Panc1 (cell line): ENCODE data around the gene ZNF284. TPM values are rescaled to one million over a fixed set of nuclear protein-coding genes. Genes with fewer than 3 reads are reported as not detected.

ENCODE experiments used
- ATAC-seq: fragments of 200-7000 bp; cut with Tn5 transposase; 2 replicates; pipeline ENCODE4 v1.9.1; 2020; ENCODE audit warnings: mild to moderate bottlenecking, moderate library complexity
- BruUV-seq: library from RNA; stranded (reverse); fragments of 400-500 nt; replicated peaks from 2 replicates; lab custom pipeline; 2021; lab: Mats Ljungman, UMichigan
- CTCF ChIA-PET: fragments of 300-600 bp; sonication (Branson Sonifier 250); formaldehyde crosslinking; loops from one replicate; lab custom pipeline; 2022; ENCODE audit warnings: antibody characterized with exemption; lab: Charles Lee
- POLR2A ChIA-PET: fragments of 300-600 bp; sonication (Branson Sonifier 250); formaldehyde crosslinking; loops from one replicate; lab custom pipeline; 2022; ENCODE audit warnings: antibody characterized with exemption; lab: Charles Lee
- DNase-seq: peaks from one replicate; pipeline ENCODE4 v3.0.0-alpha.2; 2010; ENCODE audit warnings: low read depth, low spot score
- H3K27ac ChIP-seq: 2 replicates; pipeline ENCODE4 v1.5.1; 2011; ENCODE audit warnings: mild to moderate bottlenecking, low read length, inconsistent platforms
- H3K27me3 ChIP-seq: fragments of 200-500 bp; sonication (Bioruptor generic); 2 replicates; pipeline ENCODE4 v1.6.0; 2014; ENCODE audit warnings: low read length, inconsistent platforms; ENCODE audit not compliant: control insufficient read depth, insufficient read depth
- H3K36me3 ChIP-seq: fragments of 200-500 bp; sonication (Bioruptor generic); 2 replicates; pipeline ENCODE4 v1.5.1; 2014; ENCODE audit warnings: inconsistent platforms, mild to moderate bottlenecking, low read length, moderate library complexity; ENCODE audit not compliant: control insufficient read depth, insufficient read depth
- H3K4me1 ChIP-seq: 2 replicates; pipeline ENCODE4 v1.5.1; 2011; ENCODE audit warnings: inconsistent platforms, mild to moderate bottlenecking, low read length, moderate library complexity; ENCODE audit not compliant: control insufficient read depth, insufficient read depth
- H3K4me3 ChIP-seq, 2 experiments: 2 replicates each; pipeline ENCODE4 v1.5.1; 2011 to 2012; ENCODE audit warnings: low read depth in 2 of 2, low read length in 2 of 2, mild to moderate bottlenecking in 2 of 2, inconsistent platforms in 1 of 2, moderate library complexity in 1 of 2
- H3K9me3 ChIP-seq: fragments of 200-500 bp; sonication (Bioruptor generic); 2 replicates; pipeline ENCODE4 v1.5.1; 2014; ENCODE audit warnings: low read depth, mild to moderate bottlenecking, inconsistent platforms, low read length, moderate library complexity; ENCODE audit not compliant: control insufficient read depth, insufficient read depth
- POLR2AphosphoS5 ChIP-seq: IDR thresholded peaks from 2 replicates; pipeline ENCODE4 v1.6.1; 2012; ENCODE audit warnings: mild to moderate bottlenecking, low read depth, low read length, moderate library complexity
- REST ChIP-seq, 2 experiments: IDR thresholded peaks; 2 replicates each; pipeline ENCODE4 v1.6.1; 2011 to 2012; ENCODE audit warnings: low read depth in 2 of 2, control low read depth in 1 of 2, low read length in 1 of 2, mild to moderate bottlenecking in 1 of 2, moderate library complexity in 1 of 2; ENCODE audit not compliant: insufficient read depth in 1 of 2
- SIN3A ChIP-seq: IDR thresholded peaks from 2 replicates; pipeline ENCODE4 v1.6.1; 2012; ENCODE audit warnings: low read depth, mild to moderate bottlenecking, low read length, moderate library complexity, borderline replicate concordance; ENCODE audit not compliant: insufficient read depth
- TCF7L2 ChIP-seq: IDR thresholded peaks from 2 replicates; pipeline ENCODE4 v1.6.1; 2011; ENCODE audit warnings: mild to moderate bottlenecking, low read depth, low read length, inconsistent platforms
- in situ Hi-C: cut with HindIII; loops from 2 replicates; pipeline ENCODE4 v1.10.0; 2016; ENCODE audit warnings: low sequenced_read_pairs, low pct_unique_long_range_greater_than_20kb
- intact Hi-C: fragments of 100-400 bp; cut with micrococcal nuclease; formaldehyde crosslinking; loops from one replicate; pipeline ENCODE4 v1.10.0; 2022; ENCODE audit not compliant: unreplicated experiment
- total RNA-seq: library from RNA; stranded (reverse); gene quantifications from one replicate; pipeline ENCODE4 v1.2.1, GENCODE V29; 2021; ENCODE audit not compliant: unreplicated experiment
- TF ChIP-seq, protein P1 (sequence below): fragments of 450-650 bp; IDR thresholded peaks from 2 replicates; pipeline ENCODE4 v1.5.1; 2017; ENCODE audit warnings: mild to moderate bottlenecking

ZNF284 gene
- total RNA-seq, 1 experiment from 2014 or later = 0.87 TPM

- H3K36me3 ChIP-seq = no peaks in the 10 kb centered on the region; the same call in none of the 2 replicates
- intact Hi-C loops = no loop called here
- no peaks in the 10 kb centered on the region for H3K27me3 ChIP-seq
- H3K9me3 ChIP-seq = peaks cover 35% of the 10 kb centered on the region; the same call in 1 of the 2 replicates
- POLR2A ChIA-PET = no interaction called here
- BruUV-seq = no TSS peak
- no peak for ATAC-seq
- H3K27ac ChIP-seq = no peak overlapping the region
- H3K4me3 ChIP-seq = no peak overlapping the region
- no peak for DNase-seq
- CTCF ChIA-PET = no interaction called here
- in situ Hi-C loops = no loop called here
- H3K4me1 ChIP-seq = no peaks in the 10 kb centered on the region
- TF ChIP-seq TCF7L2 = no peak
- no peak for TF ChIP-seq POLR2AphosphoS5
- no peak for TF ChIP-seq SIN3A
- TF ChIP-seq REST (IDR thresholded peaks at IDR 0.05; ENCODE audit: insufficient read depth in 1 of 2, low read depth in 2 of 2, low read length in 1 of 2) = no peak
- TF ChIP-seq, protein P1, sequence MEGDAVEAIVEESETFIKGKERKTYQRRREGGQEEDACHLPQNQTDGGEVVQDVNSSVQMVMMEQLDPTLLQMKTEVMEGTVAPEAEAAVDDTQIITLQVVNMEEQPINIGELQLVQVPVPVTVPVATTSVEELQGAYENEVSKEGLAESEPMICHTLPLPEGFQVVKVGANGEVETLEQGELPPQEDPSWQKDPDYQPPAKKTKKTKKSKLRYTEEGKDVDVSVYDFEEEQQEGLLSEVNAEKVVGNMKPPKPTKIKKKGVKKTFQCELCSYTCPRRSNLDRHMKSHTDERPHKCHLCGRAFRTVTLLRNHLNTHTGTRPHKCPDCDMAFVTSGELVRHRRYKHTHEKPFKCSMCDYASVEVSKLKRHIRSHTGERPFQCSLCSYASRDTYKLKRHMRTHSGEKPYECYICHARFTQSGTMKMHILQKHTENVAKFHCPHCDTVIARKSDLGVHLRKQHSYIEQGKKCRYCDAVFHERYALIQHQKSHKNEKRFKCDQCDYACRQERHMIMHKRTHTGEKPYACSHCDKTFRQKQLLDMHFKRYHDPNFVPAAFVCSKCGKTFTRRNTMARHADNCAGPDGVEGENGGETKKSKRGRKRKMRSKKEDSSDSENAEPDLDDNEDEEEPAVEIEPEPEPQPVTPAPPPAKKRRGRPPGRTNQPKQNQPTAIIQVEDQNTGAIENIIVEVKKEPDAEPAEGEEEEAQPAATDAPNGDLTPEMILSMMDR = no peak
Measured at GRCh38 chr19:44032001-44032610, 39.9 kb upstream of the ZNF284 start.

DNA sequence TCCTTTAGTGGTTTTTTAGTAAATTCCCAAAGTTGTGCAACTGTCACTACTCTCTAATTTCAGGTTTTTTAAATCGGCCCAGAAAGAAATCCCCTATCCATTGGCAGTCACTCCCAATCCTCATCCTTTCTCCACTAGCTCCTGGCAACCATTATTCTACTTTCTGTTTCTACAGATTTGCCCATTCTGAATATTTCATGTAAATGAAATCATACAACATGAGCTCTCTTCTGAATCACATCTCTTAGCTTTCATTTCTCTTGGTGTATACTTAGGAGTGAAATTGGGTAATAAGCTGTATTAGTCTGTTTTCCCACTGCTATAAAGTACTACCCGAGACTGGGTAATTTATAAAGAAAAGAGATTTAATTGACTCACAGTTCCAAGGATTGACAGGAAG lies 29.8 kb upstream of the ZNF284 start:
- no peak for ATAC-seq
- H3K27me3 ChIP-seq = no peaks in the 10 kb centered on the region
- H3K9me3 ChIP-seq = peaks cover 5% of the 10 kb centered on the region; the same call in 1 of the 2 replicates
- in situ Hi-C loops = no loop called here
- H3K4me1 ChIP-seq = no peaks in the 10 kb centered on the region
- CTCF ChIA-PET = no interaction called here
- intact Hi-C loops = no loop called here
- no TSS peak for BruUV-seq
- no peak overlapping the region for H3K27ac ChIP-seq
- TF ChIP-seq TCF7L2 = no peak
- TF ChIP-seq, protein P1 = no peak
- TF ChIP-seq SIN3A = no peak
- TF ChIP-seq REST (IDR thresholded peaks at IDR 0.05; ENCODE audit: insufficient read depth in 1 of 2, low read depth in 2 of 2, low read length in 1 of 2) = no peak
- TF ChIP-seq POLR2AphosphoS5 = no peak
- DNase-seq = no peak
- POLR2A ChIA-PET = no interaction called here
- H3K36me3 ChIP-seq = no peaks in the 10 kb centered on the region
- H3K4me3 ChIP-seq = no peak overlapping the region
